HG02610 (cell line): ENCODE data around the gene ELOVL1.
"Not testable (repeated sequence)": the region's sequence is repeated elsewhere in the genome, so short reads cannot be mapped to it uniquely, and the experiment has no call there.

Source experiments
- ATAC-seq: cut with Tn5 transposase; IDR thresholded peaks from one replicate; pipeline ENCODE4 v1.9.1; 2021; ENCODE audit warnings: mild to moderate bottlenecking, moderate library complexity; ENCODE audit not compliant: unreplicated experiment

ELOVL1 gene

DNA sequence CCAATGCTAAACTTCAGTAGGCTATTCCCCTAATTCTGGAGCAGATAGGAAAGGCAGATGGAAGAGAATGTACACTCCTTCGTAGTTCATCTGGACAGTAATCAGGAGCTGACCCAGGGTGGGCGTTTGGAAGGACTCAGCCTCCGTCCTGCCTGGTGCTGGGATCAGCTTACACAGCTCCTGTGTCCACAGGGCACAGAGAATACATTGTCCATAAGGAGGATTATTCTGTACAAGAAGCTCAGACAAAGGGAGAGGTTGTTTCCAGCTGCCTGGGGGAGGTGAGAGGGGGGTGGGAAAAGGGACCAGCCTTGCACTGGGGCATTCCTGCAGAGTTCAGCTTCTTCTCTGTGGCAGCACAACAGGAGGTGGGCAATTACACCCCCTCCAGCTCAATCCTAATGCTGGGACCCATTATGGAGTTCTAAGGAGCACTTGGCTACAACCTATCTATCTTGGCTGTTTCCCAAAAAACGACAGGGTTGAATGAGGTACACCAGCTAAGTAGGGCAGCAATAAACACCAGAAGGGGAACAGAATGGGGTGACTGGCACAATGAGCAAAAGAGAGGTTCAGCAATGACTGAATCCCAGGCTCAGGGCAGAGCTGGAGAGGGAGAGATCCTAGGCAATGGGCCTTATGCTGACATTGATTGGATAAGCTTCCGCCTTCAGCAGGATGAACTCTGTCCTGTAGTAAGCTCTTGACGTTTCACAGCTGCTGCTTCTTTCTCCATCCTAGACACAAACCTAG lies 14.4 kb upstream of the ELOVL1 start:
- ATAC-seq: no peak

DNA sequence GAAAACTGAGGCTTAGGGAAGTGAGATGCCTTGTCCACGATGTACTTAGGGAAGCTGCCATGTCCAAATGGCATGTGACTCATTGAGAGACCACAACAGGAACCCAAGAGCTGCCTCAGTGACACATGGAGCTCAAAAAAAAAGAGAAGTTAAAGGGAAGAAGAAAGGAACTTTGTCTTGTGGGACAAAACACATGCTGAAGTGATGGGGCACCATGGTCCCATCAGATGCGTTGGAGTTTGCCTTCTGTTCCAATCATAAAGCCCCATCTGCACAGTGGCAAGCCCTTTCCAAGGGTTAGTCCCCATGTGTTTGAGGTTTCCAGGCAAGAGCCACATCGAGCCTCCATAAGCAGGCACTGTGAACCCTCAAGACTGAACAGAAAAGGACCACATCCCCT lies 13.8 kb upstream of the ELOVL1 start:
- no peak for ATAC-seq

GRCh38 chr1:43379476-43379875 lies 11.7 kb upstream of the ELOVL1 start:
- ATAC-seq: no peak

DNA sequence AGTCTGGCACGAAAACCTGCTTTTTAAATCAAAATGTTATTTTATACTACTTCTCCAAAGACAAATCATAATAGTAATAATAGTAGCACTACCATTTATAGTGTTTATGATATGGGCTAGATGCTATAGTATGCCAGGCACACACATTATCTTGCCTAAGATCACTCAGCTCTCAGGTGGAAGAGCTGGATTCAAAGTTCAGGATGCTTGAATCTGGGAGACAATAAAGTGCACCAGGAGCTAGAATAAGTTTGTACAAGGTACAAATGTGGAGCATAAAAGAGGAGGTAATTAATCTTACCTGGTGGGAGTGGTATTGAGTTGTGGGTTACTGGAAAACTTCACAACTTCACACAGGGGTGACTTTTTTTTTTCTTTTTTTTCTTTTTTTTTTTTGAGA lies 10.0 kb upstream of the ELOVL1 start:
- ATAC-seq: no peak

GRCh38 chr1:43376723-43377235 lies 9.0 kb upstream of the ELOVL1 start:
- no peak for ATAC-seq

- ATAC-seq: no peak
Observed at GRCh38 chr1:43373066-43373940, 5.5 kb upstream of the ELOVL1 start.

- ATAC-seq: no peak
Observed at GRCh38 chr1:43372172-43372571, 4.4 kb upstream of the ELOVL1 start.

DNA sequence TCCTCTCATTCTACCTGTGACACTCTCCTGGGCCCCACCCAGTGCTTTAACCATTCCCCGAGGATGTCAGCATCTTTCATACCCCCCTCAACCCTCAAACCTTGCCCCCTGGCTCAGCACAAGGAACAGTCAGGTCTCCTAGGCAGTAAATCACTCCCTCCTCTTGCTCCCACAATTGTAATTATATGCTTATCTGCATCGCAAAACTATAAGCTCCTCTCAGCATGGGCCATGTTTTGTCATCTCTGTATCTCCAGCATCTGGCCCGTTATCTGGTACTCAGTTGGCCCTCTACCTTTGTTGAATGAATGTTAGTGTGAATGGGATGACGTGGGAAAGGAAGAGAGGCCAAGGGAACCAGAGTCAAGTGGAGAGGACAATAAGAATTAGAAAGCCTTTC lies 2.8 kb upstream of the ELOVL1 start:
- ATAC-seq: no peak

GRCh38 chr1:43369779-43370178 lies 2.0 kb upstream of the ELOVL1 start:
- ATAC-seq: not testable (repeated sequence)

DNA sequence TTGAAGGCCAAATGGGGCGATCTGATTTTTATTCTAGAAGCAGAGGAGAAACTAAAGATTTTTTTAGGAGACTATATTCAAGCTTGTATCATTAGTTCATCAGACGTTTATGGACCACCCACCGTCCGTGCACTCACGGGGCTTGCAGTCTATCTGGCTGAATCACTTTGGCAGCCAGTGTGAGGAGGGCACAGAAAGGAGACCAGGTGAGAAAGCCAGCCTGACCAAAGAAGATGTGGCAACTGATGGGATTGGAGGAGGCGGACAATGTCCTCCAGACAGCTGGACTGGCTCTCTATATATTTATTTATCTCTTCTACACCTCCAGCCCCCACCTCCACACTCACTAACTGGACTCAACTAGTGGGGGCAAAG lies 822 bp upstream of the ELOVL1 start:
- no peak for ATAC-seq

- peak; percentile 44 for ATAC-seq
Observed at GRCh38 chr1:43367026-43367903, 546 bp downstream of the ELOVL1 start.

- ATAC-seq: no peak
Observed at GRCh38 chr1:43366601-43367025, 1.2 kb downstream of the ELOVL1 start.

GRCh38 chr1:43366179-43366578 lies 1.6 kb downstream of the ELOVL1 start:
- no peak for ATAC-seq

GRCh38 chr1:43365678-43366077 lies 2.1 kb downstream of the ELOVL1 start:
- no peak for ATAC-seq

DNA sequence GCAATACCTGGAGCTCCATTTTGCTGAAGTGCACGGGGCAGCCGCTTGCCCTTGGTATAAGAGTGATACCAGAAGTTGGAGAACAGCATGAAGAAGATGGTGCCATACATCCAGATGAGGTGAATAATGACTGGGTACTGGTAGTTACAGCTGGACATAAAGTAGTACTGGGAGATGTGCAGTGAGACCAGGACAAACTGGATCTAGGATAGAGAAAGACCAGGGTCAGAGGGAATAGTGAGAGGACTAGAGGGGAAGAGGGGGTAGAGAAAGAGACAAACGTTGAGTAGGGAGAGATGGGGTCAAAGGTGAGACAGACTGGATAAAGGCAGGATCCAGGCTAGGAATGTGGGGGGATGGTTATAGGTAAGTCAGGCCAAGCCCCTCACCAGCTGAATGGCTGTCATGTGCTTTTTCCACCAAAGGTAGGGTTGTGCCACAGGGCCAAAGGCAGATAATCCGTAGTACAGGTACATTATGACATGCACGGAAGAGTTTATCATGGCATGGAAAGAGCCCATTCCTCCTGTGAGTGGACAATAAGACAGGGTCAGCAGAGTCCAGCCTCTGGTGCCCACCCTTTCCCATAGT lies 3.8 kb downstream of the ELOVL1 start:
- ATAC-seq: no peak

DNA sequence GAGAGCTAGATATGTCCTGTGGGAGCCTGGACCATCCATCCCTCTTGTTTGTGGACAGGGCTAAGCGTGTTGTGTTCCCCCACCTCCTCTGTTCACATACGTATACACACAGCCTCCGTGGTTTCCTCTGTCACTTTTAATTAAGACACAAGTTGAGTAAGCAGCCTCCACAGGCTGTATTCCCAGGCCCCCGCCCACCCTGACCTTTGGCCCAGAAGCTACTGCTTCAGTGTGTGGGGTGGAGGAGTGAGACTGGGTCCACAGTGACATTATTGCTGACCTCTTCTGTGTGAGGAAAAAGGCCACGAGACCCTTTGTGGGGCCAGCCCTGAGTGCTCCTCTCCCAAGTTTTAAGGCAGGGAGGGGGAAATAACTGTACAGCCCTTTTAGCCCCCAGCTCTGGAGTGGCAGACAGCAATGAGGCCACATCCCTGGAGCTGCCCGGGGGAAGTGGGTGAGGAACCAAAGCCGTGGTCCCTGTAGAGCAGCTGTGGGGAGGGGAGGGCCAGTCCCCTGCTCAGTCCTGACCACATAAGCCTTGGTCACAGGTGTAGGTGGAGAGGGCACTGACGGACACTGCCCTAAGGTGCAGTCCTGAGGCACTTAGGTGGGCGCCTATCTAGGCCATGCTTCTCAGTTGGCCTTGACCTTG lies 4.4 kb downstream of the ELOVL1 start:
- ATAC-seq: no peak

- no peak for ATAC-seq
Observed at GRCh38 chr1:43360616-43361015, 7.2 kb downstream of the ELOVL1 start.

DNA sequence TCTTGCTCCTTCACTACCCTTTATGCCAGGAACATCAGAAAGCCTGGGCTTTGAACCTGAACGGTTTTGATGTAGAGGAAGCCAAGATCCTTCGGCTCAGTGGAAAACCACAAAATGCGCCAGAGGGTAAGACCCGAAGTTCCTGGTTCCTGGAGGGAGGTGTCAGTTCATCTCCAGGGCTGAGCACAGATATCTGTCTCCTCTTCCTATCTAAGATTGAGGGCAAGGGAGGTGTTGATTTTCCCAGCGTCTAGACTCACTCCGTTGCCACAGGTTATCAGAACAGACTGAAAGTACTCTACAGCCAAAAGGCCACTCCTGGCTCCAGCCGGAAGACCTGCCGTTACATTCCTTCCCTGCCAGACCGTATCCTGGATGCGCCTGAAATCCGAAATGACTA lies 8.1 kb downstream of the ELOVL1 start:
- no peak for ATAC-seq

DNA sequence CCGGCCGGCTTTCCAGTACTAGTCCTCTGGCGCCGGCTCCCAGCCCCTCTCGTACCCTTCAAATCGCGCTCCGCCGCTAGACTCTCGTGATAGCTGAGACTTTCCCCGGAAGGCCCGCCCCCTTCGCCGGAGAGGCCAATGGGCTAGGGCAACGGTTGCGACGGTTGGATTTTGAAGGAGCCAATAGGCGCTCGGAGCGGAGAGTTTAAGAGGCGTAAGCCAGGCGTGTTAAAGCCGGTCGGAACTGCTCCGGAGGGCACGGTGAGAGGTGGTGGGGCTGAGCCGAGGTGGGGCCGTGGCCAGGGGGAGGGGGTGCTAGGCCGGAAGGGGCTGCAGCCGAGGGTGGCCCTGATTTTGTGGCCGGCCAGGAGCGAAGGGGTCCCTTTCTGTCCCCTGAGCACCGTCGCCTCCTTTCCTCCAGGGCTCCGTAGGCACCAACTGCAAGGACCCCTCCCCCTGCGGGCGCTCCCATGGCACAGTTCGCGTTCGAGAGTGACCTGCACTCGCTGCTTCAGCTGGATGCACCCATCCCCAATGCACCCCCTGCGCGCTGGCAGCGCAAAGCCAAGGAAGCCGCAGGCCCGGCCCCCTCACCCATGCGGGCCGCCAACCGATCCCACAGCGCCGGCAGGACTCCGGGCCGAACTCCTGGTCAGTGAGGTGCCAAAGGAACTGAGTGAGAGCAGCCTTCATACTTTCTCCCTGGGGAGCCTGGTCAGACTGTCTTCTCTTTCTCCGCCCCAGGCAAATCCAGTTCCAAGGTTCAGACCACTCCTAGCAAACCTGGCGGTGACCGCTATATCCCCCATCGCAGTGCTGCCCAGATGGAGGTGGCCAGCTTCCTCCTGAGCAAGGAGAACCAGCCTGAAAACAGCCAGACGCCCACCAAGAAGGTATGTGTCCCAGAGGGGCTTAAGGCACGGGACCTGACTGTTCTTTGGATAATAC lies 8.8 kb downstream of the ELOVL1 start, which contains the start of gene CDC20:
Gene CDC20 (plus strand): TSS at position 236 of the 948 bp plus-strand sequence. CDS start 235 bp downstream, at position 471.
- ATAC-seq: peak; percentile 97
